Caco-2 (cell line): ENCODE results near the gene CNTD1. TPM values are rescaled to one million over a fixed set of nuclear protein-coding genes. Genes with fewer than 3 reads are reported as not detected.
"Not testable (repeated sequence)": the region's sequence is repeated elsewhere in the genome, so short reads cannot be mapped to it uniquely, and the experiment has no call there.

ENCODE experiments used
- BruUV-seq: library from RNA; stranded (reverse); fragments of 400-500 nt; replicated peaks from 2 replicates; lab custom pipeline; 2021; lab: Mats Ljungman, UMichigan
- CTCF ChIA-PET: fragments of 300-600 bp; sonication (Branson Sonifier 250); formaldehyde crosslinking; loops from one replicate; lab custom pipeline; 2022; ENCODE audit warnings: antibody characterized with exemption; lab: Charles Lee
- POLR2A ChIA-PET: fragments of 300-600 bp; sonication (Branson Sonifier 250); formaldehyde crosslinking; loops from one replicate; lab custom pipeline; 2022; ENCODE audit warnings: antibody characterized with exemption; lab: Charles Lee
- DNase-seq, 2 experiments: peaks; one replicate each; pipeline versions ENCODE4 v3.0.0 to v3.0.0-alpha.2; 2020 to 2022
- H3K27me3 ChIP-seq: replicated peaks from 2 replicates; pipeline ENCODE4 v1.6.0; 2011; ENCODE audit warnings: low read length; ENCODE audit not compliant: control insufficient read depth, insufficient read depth
- H3K36me3 ChIP-seq: 2 replicates; pipeline ENCODE4 v1.5.1; 2011; ENCODE audit warnings: low read length; ENCODE audit not compliant: control insufficient read depth, insufficient read depth
- H3K4me1 ChIP-seq: fragments of 250-450 bp; sonication (Bioruptor Pico); 2 replicates; pipeline ENCODE4 v1.5.1; 2020; ENCODE audit warnings: mild to moderate bottlenecking
- H3K4me3 ChIP-seq: 2 replicates; pipeline ENCODE4 v1.5.1; 2011; ENCODE audit warnings: low read depth, mild to moderate bottlenecking, control low read depth, low read length
- H3K9me3 ChIP-seq: fragments of 250-450 bp; sonication (Bioruptor Pico); 2 replicates; pipeline ENCODE4 v1.5.1; 2020; ENCODE audit warnings: mild to moderate bottlenecking, moderate library complexity
- H3K27ac Mint-ChIP-seq: one replicate; pipeline ENCODE4 v1.8.0; 2022; ENCODE audit warnings: mixed read lengths; ENCODE audit not compliant: unreplicated experiment
- H3K27me3 Mint-ChIP-seq: one replicate; pipeline ENCODE4 v1.8.0; 2022; ENCODE audit warnings: mixed read lengths; ENCODE audit not compliant: insufficient read depth, unreplicated experiment
- H3K36me3 Mint-ChIP-seq: one replicate; pipeline ENCODE4 v1.8.0; 2022; ENCODE audit warnings: mild to moderate bottlenecking, mixed read lengths; ENCODE audit not compliant: insufficient read depth, unreplicated experiment
- H3K4me1 Mint-ChIP-seq: one replicate; pipeline ENCODE4 v1.8.0; 2022; ENCODE audit warnings: low read depth, mixed read lengths; ENCODE audit not compliant: unreplicated experiment
- H3K4me3 Mint-ChIP-seq: one replicate; pipeline ENCODE4 v1.8.0; 2022; ENCODE audit warnings: mild to moderate bottlenecking, moderate library complexity, mixed read lengths; ENCODE audit not compliant: unreplicated experiment
- H3K9me3 Mint-ChIP-seq: one replicate; pipeline ENCODE4 v1.8.0; 2022; ENCODE audit warnings: mixed read lengths; ENCODE audit not compliant: unreplicated experiment
- CTCF ChIP-seq, 2 experiments: fragments of 200-600 bp in 1 of 2; IDR thresholded peaks; 1 replicate in 1 of 2; 2 replicates in 1 of 2; pipeline versions ENCODE4 v1.5.1 to v1.8.0; 2011 to 2022; ENCODE audit warnings: antibody characterized with exemption in 1 of 2, control low read depth in 1 of 2, inconsistent platforms in 1 of 2, low read depth in 1 of 2, low read length in 1 of 2, mild to moderate bottlenecking in 1 of 2, moderate library complexity in 1 of 2; ENCODE audit not compliant: insufficient read depth in 1 of 2, severe bottlenecking in 1 of 2, unreplicated experiment in 1 of 2
- intact Hi-C: fragments of 100-400 bp; cut with micrococcal nuclease; formaldehyde crosslinking; loops from one replicate; pipeline ENCODE4 v1.10.0; 2022; ENCODE audit not compliant: unreplicated experiment
- total RNA-seq: library from RNA; stranded (reverse); gene quantifications from 2 replicates; pipeline ENCODE4 v1.2.3, GENCODE V29; 2022

Gene CNTD1
- total RNA-seq, 1 experiment from 2014 or later = 1.7 TPM

DNA sequence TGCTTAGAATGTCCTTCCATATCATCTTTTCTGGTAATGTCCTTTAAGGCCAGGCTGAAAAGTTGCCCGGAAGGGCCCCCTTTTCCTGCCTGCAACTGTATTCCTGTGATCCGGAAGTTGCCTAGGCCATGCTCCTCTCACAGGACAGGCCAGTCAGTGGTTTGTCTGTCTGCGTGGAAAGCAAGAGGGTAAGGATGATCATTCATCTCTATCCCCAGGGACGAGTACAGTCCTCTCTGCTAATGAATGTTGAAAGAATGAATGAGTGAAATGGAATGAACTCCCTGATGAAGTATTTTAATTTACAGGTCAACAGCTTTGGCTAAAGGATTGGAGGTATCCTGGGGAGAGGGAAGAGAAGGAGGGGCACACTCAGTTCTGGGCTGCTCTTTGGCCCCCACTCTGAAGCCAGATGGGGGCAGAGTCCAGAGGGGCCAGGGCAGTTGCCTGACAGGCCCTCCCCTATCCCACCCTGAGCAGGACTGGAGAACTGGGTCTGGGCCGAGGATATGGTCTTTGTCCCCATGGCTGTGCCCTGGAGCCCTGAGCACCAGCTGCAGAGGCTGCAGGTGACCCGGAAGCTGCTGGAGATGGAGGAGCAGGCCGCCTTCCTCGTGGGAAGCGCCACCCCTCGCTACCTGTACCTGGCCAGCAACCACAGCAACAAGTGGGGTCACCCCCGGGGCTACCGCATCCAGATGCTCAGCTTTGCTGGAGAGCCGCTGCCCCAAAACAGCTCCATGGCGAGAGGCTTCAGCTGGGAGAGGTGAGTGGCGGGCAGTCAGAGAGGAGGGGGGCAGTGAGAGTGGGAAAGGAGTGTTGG lies 55.5 kb downstream of the CNTD1 start:
- Histone ChIP-seq H3K4me1 (no peaks in the 10 kb centered on the region), H3K27me3 (no peaks in the 10 kb centered on the region), H3K9me3 (no peaks in the 10 kb centered on the region), H3K4me3 (no peak overlapping the region), H3K36me3 (no peaks in the 10 kb centered on the region)
- intact Hi-C loops = no loop called here
- no peak for TF ChIP-seq CTCF (IDR thresholded peaks at IDR 0.05; ENCODE audit: insufficient read depth in 1 of 2, low read depth in 1 of 2, low read length in 1 of 2, severe bottlenecking in 1 of 2, unreplicated experiment in 1 of 2)
- POLR2A ChIA-PET = no interaction called here
- Mint-ChIP-seq H3K27me3 (no peaks in the 10 kb centered on the region), H3K4me3 (no peak overlapping the region), H3K4me1 (no peaks in the 10 kb centered on the region), H3K27ac (no peak overlapping the region), H3K36me3 (no peaks in the 10 kb centered on the region), H3K9me3 (no peaks in the 10 kb centered on the region)
- DNase-seq = no peak
- BruUV-seq = no TSS peak
- CTCF ChIA-PET = interaction anchor here (0.5 to 1.1 kb wide), 2 partner anchors 11 to 316 kb away, joined by 3 to 5 read pairs; no protein-coding TSS in a partner anchor

DNA sequence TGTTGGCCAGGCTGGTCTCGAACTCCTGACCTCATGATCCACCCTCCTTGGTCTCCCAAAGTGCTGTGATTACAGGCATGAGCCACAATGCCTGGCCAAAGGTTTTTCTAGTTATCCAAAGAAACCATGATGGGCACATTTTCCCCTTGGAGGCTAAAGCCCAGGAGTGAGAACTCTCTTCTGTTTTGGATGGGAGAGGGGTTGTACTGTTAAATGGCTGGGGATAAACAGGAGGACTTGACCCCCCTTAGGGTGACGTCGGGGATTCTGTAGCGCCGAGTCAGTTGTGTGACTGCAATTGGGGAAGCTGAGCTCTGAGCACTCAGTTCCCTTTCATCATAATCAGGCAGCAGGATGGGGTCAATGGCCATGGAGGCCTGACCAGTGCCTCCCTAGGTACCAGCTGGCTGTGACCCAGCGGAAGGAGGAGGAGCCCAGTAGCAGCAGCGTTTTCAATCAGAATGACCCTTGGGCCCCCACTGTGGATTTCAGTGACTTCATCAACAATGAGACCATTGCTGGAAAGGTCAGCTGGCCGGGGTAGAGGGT lies 56.5 kb downstream of the CNTD1 start:
- no peaks in the 10 kb centered on the region for H3K27me3 ChIP-seq
- no peak for TF ChIP-seq CTCF (IDR thresholded peaks at IDR 0.05; ENCODE audit: insufficient read depth in 1 of 2, low read depth in 1 of 2, low read length in 1 of 2, severe bottlenecking in 1 of 2, unreplicated experiment in 1 of 2)
- H3K36me3 ChIP-seq = no peaks in the 10 kb centered on the region; the same call in 1 of the 2 replicates
- no peak overlapping the region for H3K4me3 ChIP-seq
- BruUV-seq = no TSS peak
- ChIA-PET POLR2A (no interaction called here), CTCF (interaction anchor here (0.5 to 1.1 kb wide), 2 partner anchors 12 to 315 kb away, joined by 3 to 5 read pairs; no protein-coding TSS in a partner anchor)
- no peaks in the 10 kb centered on the region for H3K4me1 ChIP-seq
- Mint-ChIP-seq H3K4me3 (no peak overlapping the region), H3K9me3 (no peaks in the 10 kb centered on the region), H3K27ac (no peak overlapping the region), H3K36me3 (no peaks in the 10 kb centered on the region), H3K4me1 (no peaks in the 10 kb centered on the region), H3K27me3 (no peaks in the 10 kb centered on the region)
- DNase-seq = no peak
- no peaks in the 10 kb centered on the region for H3K9me3 ChIP-seq
- intact Hi-C loops = no loop called here

GRCh38 chr17:42856093-42856492 lies 57.4 kb downstream of the CNTD1 start:
- DNase-seq, BruUV-seq, H3K9me3 ChIP-seq, H3K9me3 Mint-ChIP-seq, H3K27me3 Mint-ChIP-seq, H3K4me3 ChIP-seq, H3K4me1 Mint-ChIP-seq, intact Hi-C loops, POLR2A ChIA-PET, H3K4me3 Mint-ChIP-seq, H3K36me3 ChIP-seq, H3K36me3 Mint-ChIP-seq, CTCF ChIA-PET, H3K4me1 ChIP-seq, H3K27ac Mint-ChIP-seq, H3K27me3 ChIP-seq: not testable (repeated sequence)

- DNase-seq, intact Hi-C loops, POLR2A ChIA-PET: not testable (repeated sequence)
These were observed 57.9 kb downstream of the CNTD1 start for GRCh38 chr17:42856516-42856915.

More at GRCh38 chr17:42856516-42856915, 57.9 kb downstream of the CNTD1 start:
- H3K27me3 Mint-ChIP-seq, H3K4me3 ChIP-seq, H3K9me3 ChIP-seq, H3K4me1 Mint-ChIP-seq, BruUV-seq, H3K4me3 Mint-ChIP-seq, H3K36me3 ChIP-seq, H3K27me3 ChIP-seq, H3K27ac Mint-ChIP-seq, H3K4me1 ChIP-seq, H3K9me3 Mint-ChIP-seq, H3K36me3 Mint-ChIP-seq: not testable (repeated sequence)
- CTCF ChIA-PET = interaction anchor here (1.2 kb wide), 1 partner anchor 73 kb away, joined by 4 read pairs; no protein-coding TSS in a partner anchor
